A549 (cell line): Measurements from ENCODE around the gene DYRK1A.

Source experiments
- EP300 ChIP-seq, 2 experiments: fragments of >200 bp; sonication (Bioruptor Twin); formaldehyde crosslinking; IDR thresholded peaks; 2 replicates in 1 of 2; 3 replicates in 1 of 2; pipeline ENCODE4 v1.6.1; 2016 to 2017
- JUNB ChIP-seq: fragments of >200 bp; sonication (Bioruptor Twin); formaldehyde crosslinking; IDR thresholded peaks from 2 replicates; pipeline ENCODE4 v1.6.1; 2016
- KDM1A ChIP-seq: fragments of 200-600 bp; sonication (generic); IDR thresholded peaks from 2 replicates; pipeline ENCODE4 v1.6.1; 2016; ENCODE audit warnings: low read depth, mild to moderate bottlenecking
- NPAS2 ChIP-seq: fragments of 250-450 bp; sonication (Bioruptor Pico); IDR thresholded peaks from 2 replicates; pipeline ENCODE4 v1.8.0; 2022; ENCODE audit warnings: mild to moderate bottlenecking, moderate library complexity, borderline replicate concordance
- TF ChIP-seq, protein P1 (sequence below): fragments of >200 bp; sonication (Bioruptor Twin); formaldehyde crosslinking; IDR thresholded peaks from 3 replicates; pipeline ENCODE4 v1.5.1; 2016

DNA sequence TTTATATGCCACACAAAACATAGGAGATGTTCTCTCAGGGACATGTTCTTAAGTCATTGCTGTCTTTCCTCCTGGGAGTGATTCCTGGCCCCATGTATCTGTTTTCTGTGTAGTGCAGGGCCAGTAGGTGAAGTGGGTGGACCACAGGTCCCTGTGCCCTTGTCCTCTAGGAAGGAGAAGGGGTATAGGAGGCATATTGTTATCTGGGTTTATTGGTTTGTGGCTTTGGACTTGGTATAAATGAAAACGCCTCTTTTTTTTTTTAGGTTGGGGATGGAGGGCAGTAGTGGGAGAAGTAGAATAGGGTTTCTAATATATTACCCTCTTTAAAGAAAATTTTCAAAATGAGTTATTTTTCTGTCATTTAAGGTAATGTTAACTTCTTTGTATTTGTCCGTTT lies 29.4 kb downstream of the DYRK1A start:
- TF ChIP-seq, protein P1, sequence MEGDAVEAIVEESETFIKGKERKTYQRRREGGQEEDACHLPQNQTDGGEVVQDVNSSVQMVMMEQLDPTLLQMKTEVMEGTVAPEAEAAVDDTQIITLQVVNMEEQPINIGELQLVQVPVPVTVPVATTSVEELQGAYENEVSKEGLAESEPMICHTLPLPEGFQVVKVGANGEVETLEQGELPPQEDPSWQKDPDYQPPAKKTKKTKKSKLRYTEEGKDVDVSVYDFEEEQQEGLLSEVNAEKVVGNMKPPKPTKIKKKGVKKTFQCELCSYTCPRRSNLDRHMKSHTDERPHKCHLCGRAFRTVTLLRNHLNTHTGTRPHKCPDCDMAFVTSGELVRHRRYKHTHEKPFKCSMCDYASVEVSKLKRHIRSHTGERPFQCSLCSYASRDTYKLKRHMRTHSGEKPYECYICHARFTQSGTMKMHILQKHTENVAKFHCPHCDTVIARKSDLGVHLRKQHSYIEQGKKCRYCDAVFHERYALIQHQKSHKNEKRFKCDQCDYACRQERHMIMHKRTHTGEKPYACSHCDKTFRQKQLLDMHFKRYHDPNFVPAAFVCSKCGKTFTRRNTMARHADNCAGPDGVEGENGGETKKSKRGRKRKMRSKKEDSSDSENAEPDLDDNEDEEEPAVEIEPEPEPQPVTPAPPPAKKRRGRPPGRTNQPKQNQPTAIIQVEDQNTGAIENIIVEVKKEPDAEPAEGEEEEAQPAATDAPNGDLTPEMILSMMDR = no peak
- TF ChIP-seq JUNB = no peak
- no peak for TF ChIP-seq EP300 (IDR thresholded peaks at IDR 0.05)
- no peak for TF ChIP-seq NPAS2 (CRISPR knock-in tag)
- no peak for TF ChIP-seq KDM1A
